TTC549 (cell line): ENCODE results near the gene TH.

Experiments used
- FAIRE-seq: peaks from 2 replicates; lab custom pipeline; 2012; peaks lifted over from hg19 to GRCh38; lab: Jason Lieb, UNC

The TH gene

DNA sequence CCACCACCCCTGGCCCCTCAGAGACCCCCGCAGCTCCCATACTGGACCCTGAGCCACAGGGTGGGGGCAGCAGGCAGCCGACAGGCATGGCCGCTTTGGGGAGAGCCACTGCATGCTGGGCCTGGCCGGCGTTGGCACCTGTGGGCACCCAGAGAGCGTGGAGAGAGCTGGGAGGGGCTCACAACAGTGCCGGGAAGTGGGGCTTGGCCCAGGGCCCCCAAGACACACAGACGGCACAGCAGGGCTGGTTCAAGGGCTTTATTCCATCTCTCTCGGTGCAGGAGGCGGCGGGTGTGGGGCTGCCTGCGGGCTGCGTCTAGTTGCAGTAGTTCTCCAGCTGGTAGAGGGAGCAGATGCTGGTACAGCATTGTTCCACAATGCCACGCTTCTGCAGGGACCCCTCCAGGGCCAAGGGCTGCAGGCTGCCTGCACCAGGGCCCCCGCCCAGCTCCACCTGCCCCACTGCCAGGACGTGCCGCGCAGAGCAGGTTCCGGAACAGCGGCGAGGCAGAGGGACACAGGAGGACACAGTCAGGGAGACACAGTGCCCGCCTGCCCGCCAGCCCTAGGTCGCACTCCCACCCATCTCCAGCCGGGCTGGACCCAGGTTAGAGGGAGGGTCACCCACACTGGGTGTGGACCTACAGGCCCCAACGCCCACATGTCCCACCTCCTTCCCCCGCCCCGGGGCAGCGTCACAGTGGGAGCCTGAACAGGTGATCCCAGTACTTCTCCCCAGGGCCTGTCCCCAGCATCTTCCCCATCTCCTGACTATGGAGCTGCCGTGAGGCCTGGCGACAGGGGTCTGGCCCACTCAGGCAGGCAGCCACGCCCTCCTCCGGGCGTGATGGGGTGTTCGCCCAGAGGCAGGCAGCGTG, 11.8 kb downstream of the TH start:
- FAIRE-seq = no peak

DNA sequence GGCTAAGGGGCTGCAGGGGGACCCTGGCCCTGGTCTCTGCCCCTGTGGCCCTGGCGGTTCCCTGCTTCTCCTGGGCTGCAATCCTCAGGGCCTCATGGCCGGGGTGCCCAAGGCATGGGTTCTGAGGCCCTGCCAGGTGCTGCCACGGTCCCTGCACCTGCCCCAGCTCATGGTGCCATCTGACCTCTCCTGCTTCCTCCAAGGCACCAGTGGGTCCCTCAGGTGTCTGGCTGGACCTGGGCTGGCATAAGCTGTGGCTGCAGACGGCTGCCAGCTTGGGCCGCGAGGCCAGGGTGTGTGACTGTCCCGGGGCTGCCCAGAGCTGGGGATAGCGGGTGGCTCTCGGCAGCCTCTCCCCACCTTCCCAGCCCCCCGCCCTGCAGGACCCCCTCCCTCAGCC, 12.6 kb downstream of the TH start:
- FAIRE-seq = no peak

DNA sequence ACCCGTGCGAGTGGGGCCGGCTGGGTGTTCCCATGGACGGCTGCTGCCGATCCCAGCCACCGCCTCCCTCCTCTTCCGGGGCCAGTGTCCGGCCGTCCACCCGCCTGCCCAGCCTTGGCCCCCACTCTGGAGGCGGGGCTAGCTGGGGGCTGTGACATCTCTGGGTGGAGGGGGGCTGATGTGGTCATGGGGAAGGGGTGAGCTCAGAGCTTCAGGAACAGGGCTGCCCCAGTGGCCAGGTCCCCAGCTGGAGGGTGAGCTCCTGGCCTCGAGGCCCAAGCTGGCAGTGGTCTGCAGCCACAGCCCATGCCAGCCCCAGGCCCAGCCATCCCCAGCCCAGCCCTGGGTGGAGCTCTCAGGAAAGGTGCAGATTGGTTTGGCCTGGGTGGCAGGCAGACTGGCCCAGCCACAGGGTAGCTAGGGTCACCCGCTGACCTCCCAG, 13.3 kb downstream of the TH start:
- no peak for FAIRE-seq

DNA sequence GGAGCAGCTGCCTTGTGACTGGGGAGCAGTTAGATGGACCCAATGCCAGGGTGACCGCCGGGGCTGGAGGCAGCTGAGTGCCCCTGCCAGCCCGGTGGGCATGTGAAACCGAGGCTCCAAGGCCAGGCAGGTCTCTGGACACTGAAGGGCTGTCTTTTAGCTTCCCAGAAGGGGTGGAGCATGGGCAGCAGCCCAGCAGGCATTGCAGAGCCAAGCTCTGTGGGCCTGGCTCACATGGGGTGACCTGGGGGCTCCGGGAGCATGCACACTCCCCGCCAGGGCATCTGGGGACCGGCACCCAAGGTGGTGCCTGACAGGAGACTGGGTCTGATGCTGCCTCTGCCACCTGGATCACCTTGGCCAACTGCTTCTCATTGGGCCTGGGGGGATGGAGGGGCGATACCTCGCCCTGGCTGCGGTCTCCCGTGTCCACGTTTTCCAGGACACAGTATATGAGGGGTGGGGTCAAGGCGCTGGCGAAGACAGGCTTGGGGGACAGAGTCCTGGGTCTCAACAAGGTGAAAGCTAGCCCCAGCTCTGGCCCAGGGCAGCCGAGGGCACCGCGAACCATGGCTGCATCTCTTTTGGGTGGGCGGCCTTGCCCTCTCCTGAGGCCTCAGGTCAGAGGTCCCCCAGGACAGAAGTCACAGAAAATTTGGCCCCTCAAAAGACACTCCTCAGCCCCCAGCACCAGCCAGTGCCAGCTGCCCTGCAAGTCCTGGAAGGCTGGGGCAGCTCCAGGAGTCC, 14.1 kb downstream of the TH start:
- FAIRE-seq = no peak

DNA sequence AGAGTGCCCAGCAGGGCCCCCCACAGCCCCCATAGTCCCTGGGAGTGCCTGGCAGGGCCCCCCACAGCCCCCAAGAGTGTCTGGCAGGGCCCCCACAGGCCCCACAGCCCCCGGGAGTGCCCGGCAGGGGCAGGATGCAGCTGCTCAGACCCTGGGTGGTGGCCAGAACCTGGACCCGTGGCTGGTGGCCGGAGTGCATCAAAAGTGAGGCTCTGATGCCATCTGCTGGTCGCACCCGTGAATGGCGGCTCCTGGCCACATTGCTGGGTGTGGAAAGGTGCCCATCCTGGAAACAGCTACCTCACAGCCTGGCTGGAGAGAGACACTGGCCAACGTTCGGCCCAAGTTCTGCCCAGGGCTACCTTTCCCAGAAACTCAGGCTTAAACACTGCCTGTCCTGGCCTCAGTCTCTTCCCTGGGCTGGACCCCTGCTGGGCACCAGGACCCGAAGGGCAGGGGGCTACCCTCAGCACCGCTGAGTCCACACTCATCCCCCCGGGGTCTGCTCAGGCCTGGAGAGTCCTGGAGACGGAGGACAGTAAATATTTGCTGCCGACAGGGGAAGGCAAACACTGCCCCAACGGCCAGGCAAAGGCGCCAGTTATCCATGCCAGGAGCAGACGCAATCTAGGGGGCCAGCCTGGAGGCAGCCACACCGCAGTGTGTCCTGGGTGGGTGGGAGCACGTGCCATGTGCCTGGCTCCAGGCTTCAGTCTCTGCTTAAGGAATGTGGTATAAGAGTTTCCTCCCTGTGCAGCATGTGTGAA, 15.0 kb downstream of the TH start:
- FAIRE-seq = no peak

DNA sequence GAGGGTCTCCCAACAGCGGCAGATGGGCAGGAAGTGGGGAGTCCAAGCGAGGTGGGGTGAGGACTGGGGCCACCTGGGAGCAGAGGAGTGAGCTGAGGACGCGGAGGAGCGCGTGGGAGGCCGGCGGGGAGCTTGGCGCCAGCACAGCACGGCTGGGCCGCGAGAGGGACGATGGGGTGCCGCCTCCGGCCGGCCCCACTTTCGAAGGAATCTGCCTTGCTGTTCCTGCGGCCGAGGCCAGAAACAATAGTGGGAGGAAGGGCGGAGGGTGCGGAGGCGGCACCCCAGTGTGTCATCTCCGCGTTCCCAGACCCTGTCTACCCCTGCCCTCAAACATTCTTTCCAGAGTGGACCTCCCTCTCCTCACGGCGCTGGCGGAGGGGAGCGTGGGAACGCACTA, 16.1 kb downstream of the TH start:
- no peak for FAIRE-seq

DNA sequence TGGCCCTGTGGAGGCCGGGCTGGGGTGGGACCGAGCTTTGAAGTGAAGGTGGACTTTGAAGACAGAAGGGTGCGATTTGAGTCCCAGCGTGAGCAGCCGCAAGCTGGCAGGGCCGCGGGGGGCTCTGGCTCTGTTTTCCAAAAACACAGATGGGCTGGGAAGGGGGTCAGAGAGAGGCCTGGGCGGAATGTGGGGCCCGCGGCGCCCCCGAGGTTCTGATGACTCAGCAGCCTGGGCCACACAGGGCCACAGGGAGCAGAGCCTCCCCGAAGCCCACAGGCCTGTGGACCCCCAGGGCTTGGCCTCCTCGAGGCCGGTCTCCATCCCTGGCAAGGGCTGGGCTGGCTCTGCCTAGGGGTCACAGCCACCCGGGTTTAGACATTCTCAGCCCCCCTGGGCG, 16.7 kb downstream of the TH start:
- no peak for FAIRE-seq

DNA sequence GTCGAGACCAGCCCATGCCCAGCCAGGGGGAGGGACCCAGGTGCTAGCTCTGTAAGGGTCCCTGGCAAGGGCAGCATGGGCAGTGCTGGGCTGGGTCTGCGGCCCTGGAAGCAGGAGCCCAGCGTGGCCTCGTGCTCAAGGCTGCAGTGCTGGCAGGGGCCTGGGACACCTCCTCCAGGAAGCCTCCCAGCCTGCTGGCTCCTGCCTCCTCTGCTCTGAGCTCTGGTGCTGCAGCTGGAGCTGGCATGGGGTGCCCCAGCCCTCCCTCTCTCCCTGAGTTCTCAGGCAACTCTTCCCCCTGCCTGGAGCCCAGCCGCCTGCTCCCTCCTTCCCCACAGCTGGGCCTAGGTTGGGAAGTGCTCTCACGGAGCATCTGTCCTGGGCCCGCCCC, 17.4 kb downstream of the TH start:
- no peak for FAIRE-seq

DNA sequence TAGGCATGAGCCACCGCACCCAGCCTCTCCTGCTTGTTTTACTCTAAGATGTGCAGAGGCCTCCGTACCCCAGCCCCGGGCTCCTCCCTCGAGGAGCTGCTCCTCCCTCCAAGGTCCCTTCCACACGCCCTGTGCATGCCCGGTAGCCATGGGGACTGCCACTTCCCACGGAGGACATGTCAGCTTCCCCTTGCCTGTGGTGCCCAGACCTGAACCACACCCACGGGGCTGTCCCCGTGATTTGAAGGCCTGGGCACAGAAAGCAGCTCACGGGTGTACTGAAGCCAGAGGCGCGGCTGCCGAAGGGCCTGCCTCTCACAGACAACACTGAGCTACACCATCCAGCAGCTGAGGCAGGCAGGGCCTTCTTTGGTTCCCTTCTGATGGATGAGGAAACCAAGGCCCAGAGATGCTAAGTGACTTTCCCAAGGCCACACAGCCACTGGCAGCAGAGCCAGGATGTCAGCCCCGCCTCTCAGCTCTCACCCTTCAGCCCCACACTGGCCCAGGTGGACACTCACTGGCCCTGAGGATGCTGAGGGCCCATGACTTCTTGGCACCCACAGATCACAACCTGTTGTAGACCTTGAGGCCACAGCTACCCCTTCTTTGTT, 17.9 kb downstream of the TH start:
- FAIRE-seq = no peak

DNA sequence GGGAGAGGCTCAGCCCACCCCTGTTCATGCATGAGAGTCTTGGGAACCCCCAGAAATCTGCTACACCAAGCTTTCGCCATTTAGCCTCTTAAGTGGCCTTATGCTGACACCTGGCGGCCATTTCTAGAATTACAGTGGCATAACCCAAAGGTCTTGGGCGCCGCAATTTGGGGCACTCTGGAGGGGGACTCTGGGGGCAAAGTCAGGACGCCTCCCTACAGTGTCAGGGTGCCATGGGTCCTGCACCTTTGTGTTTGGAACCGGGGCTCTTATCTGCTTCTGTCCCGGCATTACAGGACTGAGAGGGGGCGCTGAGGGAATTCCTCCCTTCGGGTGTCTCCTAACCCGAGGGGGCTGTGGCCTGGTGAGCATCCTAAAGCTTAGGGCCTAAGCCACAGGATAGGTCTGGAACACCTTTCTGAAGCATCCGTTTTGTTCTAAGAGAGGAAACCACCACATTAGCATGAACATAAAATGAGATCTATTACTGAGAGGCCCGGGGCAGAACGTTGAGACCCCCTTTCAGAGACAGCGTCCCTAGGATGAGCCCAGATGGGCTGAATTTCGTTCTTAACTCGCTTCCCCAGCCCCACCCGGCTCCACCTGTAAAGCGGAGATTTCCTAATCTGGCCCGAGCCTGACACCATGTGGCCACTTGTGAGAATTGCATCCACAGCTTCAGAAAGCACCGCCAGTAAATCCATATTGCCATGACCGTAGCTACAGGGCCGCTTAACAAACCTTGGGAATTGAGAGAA, 19.9 kb downstream of the TH start:
- FAIRE-seq = peak; percentile 76

DNA sequence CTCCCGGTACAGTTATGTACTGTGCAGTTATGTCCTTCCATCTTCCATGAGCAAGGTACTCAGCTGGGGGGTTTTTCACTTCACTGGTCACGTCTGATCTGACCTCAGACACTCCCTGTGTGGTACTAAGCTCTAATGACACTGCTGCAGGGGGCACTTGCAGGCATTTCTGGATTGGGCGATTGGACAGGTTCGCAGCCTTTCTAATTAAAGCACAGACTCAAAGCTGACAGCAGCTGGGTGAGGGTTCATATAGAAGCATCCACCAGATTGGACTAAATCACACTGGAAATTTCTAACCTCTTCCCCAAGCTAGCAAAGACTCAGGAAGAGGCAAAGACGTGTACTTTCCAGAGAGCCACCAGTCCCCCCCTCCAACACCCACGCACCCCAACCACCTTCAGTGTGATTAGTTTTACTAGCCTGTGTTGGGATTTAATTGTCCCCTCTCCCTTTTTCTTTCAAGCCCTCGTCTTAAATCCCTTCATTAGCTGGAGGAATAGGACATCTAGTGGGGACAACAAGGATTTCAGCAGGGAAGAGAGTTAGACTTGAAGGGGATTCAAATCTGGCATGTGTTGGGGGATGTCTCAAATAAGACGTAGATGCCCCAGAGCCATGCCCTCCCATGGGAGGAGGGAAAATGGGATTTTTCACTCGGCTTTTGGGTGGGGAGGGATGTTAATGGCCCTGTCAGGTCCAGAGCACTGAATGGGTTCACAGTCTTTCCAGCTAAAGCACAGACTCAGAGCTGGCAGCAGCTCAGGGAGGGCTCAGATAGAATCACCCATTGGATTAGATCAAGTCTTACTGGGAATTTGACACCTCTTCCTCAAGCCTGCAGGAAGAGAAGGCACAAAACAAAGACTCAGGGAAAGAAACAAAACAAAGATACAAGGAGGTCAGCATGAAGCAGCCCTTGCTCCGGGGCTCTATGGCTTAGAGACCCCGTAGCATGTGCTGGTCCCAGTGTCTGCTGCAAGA, 21.5 kb downstream of the TH start:
- FAIRE-seq = peak; percentile 68

DNA sequence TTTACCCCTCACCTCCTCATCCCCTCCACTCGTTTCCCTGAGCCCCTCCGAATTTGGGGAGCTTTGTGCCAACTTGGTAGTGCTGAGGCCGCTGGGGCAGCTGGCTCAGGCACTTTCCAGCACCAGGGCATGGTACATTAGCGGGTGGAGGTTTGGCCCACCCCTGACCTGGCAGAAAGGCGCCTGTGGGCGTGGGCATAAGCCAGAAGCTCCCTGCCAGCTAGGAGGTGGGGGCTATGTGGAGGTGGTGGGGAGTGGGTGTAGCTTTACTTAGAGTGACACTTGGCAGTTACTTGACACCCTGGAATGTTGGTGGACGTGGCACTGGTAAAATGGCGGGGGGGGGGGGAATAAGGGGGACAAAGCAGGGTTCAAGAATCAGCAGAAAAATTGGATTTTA, 22.2 kb downstream of the TH start:
- FAIRE-seq = no peak

DNA sequence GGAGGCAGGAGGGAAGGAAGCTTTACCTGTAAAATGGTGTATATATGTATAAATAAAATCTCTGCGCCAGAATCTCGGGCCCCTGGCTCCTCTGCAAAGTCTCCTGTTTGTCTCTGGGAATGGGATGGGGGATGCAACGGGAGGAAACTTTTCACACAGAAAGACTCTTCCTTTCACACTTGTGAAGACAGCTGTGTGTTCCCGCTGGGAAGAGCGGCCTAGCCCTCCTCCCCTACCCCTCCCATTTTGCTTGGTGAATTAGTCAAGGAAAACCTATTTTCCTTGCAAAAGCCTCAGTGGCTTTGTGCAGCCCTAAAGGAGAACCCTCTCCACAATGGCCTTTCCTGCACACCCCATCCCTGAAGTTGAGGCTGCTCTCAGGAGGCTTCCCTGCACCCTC, 23.0 kb downstream of the TH start:
- no peak for FAIRE-seq

DNA sequence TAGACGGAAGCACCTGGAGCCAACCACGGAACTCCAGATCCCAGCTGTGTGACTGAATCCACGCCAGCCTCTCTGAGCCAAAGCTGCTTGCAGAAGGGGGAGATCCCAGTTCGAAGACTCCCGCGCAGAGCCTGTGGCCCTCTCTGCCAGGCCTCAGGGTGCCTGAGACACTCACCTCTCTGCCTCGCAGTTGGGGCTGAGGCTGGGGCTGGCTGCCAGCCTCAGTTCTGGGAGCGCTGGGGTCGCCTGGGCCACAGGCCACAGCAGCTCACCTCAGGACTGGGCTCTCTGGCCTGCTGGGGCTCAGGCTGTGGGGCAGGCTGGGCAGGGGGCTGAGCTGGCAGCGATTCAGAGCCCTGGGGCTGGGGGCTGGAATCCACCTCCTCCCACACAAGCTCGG, 24.2 kb downstream of the TH start:
- FAIRE-seq = no peak

DNA sequence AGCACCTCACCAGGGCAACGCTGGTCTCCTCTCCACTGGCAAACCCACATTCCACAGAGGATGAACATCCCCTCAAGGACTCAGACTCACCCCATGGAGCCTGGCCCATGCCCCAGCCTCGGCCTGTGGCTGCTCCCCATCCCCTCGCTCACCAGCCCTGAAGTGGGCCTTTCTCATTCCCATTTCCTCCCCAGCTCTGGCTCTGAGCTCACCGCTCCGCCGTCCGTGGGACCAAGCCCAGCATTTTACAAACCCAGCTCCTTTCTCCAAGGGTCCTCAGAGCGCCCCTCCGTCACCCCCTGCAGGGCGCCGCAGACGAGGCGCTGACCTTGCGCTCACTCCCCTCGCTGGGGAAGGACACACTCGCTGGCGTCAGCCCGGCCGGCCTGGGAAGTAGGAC, 25.6 kb downstream of the TH start:
- no peak for FAIRE-seq

DNA sequence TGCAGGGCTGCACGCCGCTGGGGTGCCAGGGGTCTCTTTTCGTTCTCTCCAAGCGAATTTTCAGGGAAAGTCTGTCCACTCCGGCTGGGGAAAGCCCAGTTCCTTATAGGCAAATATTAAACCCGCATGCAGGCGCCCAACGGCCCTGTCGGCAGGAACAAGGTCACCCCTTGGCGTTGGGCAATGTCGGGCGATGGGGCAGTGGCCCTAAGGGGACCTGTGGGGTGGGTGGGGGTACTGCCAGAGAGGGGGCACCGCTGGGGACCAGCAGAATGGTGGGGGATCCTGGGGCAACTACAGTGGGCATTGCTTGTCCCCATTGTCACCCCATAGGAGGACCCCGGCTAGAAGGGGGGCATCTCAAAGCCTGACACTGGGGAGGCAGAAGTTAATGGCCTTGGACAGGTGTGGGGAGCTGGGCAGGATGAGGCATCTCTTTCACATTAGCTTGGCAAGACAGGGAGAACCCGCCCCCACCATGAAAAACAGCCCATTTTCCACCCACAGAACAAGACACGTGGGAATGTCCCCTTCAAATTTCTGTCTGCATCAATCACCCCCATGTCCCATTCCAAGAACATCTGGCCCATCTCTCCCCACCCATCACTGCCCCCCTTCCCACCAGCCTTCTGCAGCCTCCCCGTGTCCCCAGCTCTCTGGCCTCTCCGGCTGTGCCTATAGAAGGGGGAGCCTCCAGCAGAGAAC, 26.9 kb downstream of the TH start:
- FAIRE-seq = no peak

DNA sequence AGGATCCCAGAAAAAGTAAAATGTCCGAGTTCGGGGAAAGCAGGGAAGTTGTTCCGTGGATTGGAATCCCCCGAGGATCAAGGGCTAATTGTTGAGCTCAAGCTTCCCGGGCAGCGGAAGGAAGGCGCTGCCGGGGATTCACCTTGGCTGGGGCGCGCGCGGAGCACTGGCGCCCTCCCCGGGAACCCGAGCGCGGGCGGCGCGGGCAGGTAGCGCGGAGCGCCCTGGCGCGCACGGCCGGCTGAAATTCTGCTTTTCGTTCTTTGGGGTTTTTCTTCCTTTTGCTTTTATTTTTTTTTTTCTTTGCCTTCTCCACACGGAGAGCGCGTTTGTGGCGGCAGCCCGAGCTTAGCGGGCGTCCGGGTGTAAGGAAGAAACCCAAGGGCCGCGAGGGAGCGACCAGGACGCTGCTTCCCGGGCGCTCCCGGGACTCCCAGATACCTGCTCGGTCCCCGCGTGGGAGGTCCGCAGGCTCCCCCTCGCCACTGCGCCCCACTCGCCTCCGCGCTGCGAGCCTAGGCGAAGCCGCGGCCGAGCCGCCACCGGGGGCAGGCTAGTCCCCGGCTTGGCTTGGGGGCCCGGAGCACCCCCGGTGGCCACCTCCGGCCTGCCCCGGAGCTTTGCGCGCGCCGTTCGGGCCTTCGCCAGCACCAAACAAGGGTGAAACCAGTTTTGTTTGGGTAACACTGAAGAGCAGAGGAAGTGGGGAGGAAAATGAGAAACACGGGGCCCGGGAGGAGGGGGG, 27.6 kb downstream of the TH start:
- no peak for FAIRE-seq

DNA sequence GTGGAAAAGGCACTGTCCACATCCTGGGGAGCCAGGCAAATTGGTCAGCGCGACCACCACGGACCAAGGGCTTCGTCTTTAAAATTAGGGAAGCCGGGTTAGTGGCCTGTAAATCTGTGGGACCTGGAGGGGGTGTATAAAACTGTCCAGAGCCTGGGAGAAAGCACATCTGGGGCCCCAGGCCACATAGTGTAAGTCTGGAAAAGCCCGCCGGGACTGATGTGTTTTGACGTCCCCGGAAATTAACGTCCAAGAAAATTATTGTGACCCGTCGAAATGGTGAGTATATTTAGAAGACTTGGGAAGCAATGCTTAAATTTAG, 28.2 kb downstream of the TH start:
- no peak for FAIRE-seq

DNA sequence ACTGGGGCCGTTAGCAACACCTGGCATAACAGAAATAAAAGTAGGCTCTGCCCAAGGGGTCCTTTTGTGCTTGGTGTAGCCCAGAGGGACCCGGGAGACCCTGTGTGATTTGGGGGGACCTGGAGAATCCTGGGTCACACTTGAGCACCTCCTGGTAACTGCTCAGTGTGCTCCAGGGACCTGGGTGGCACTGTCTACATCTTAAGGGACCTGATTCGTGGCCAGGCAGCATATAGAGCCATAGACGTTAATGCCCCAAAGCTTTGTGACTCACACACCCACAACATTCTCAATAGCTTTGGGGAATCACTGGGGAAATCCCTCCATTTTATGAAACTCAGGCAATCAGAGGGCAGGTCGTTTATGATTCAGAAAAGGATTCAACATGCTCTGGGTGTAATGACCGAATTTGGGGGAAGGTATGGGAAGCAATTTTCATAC, 28.8 kb downstream of the TH start:
- no peak for FAIRE-seq
